GM21423 (cell line): ENCODE results near the gene BRINP1.
"Not testable (repeated sequence)": the region's sequence is repeated elsewhere in the genome, so short reads cannot be mapped to it uniquely, and the experiment has no call there.

Source experiments
- ATAC-seq: cut with Tn5 transposase; IDR thresholded peaks from one replicate; pipeline ENCODE4 v1.9.1; 2021; ENCODE audit warnings: mild to moderate bottlenecking, moderate library complexity; ENCODE audit not compliant: unreplicated experiment

Gene BRINP1

GRCh38 chr9:119215651-119216050, 153.6 kb downstream of the BRINP1 start:
- no peak for ATAC-seq

GRCh38 chr9:119213471-119213870, 155.8 kb downstream of the BRINP1 start:
- no peak for ATAC-seq

GRCh38 chr9:119197893-119198607, 171.2 kb downstream of the BRINP1 start:
- no peak for ATAC-seq

GRCh38 chr9:119195521-119195920, 173.7 kb downstream of the BRINP1 start:
- ATAC-seq, result no peak

GRCh38 chr9:119185298-119185697, 183.9 kb downstream of the BRINP1 start:
- no peak for ATAC-seq

- ATAC-seq, result no peak
These were observed 184.8 kb downstream of the BRINP1 start for GRCh38 chr9:119184265-119184936.

- no peak for ATAC-seq
These were observed 187.7 kb downstream of the BRINP1 start for GRCh38 chr9:119181561-119181960.

- no peak for ATAC-seq
These were observed 188.3 kb downstream of the BRINP1 start for GRCh38 chr9:119180897-119181296.

GRCh38 chr9:119179701-119180100, 189.5 kb downstream of the BRINP1 start:
- no peak for ATAC-seq

- ATAC-seq, result no peak
These were observed 192.0 kb downstream of the BRINP1 start for GRCh38 chr9:119177196-119177595.

GRCh38 chr9:119175581-119175980, 193.7 kb downstream of the BRINP1 start:
- no peak for ATAC-seq

- ATAC-seq, result not testable (repeated sequence)
These were observed 200.0 kb downstream of the BRINP1 start for GRCh38 chr9:119169222-119169621.

- no peak for ATAC-seq
These were observed 201.4 kb downstream of the BRINP1 start for GRCh38 chr9:119167876-119168275.

GRCh38 chr9:119167267-119167666, 202.0 kb downstream of the BRINP1 start:
- ATAC-seq, result no peak

- ATAC-seq, result no peak
These were observed 203.1 kb downstream of the BRINP1 start for GRCh38 chr9:119166096-119166495.

GRCh38 chr9:119165131-119165530, 204.1 kb downstream of the BRINP1 start:
- ATAC-seq, result no peak

- no peak for ATAC-seq
These were observed 204.5 kb downstream of the BRINP1 start for GRCh38 chr9:119164716-119165115.

GRCh38 chr9:119160551-119160950, 208.7 kb downstream of the BRINP1 start:
- no peak for ATAC-seq

GRCh38 chr9:119159386-119159785, 209.8 kb downstream of the BRINP1 start:
- no peak for ATAC-seq

- ATAC-seq, result no peak
These were observed 212.0 kb downstream of the BRINP1 start for GRCh38 chr9:119157196-119157595.

GRCh38 chr9:119156354-119156753, 212.9 kb downstream of the BRINP1 start:
- ATAC-seq, result no peak

GRCh38 chr9:119154527-119154926, 214.7 kb downstream of the BRINP1 start:
- no peak for ATAC-seq

- ATAC-seq, result no peak
These were observed 215.8 kb downstream of the BRINP1 start for GRCh38 chr9:119153402-119153801.
